Activated CD8-positive, alpha-beta T cell treated with anti-CD3 and anti-CD28 coated beads for 36 hours (primary cell): Measurements from ENCODE around the gene DPP6. TPM values are rescaled to one million over a fixed set of nuclear protein-coding genes. Genes with fewer than 3 reads are reported as not detected.

Experiments
- ATAC-seq: fragments of 200-7000 bp; cut with Tn5 transposase; one replicate; pipeline ENCODE4 v1.10.0; 2021; ENCODE audit warnings: mild to moderate bottlenecking, moderate library complexity
- CTCF ChIA-PET: fragments of 350-600 bp; sonication (Branson Sonifier 250); formaldehyde crosslinking; loops from one replicate; lab custom pipeline; 2021; ENCODE audit warnings: antibody characterized with exemption; lab: Charles Lee
- POLR2A ChIA-PET: fragments of 350-600 bp; sonication (Branson Sonifier 250); formaldehyde crosslinking; loops from one replicate; lab custom pipeline; 2021; ENCODE audit warnings: antibody characterized with exemption; lab: Charles Lee
- DNase-seq: peaks from one replicate; pipeline ENCODE4 v3.0.0-alpha.2; 2020
- H3K27ac Mint-ChIP-seq: one replicate; pipeline ENCODE4 v1.8.0; 2021; ENCODE audit warnings: mild to moderate bottlenecking, mixed read lengths
- H3K27me3 Mint-ChIP-seq: one replicate; pipeline ENCODE4 v1.8.0; 2021; ENCODE audit warnings: mixed read lengths
- H3K36me3 Mint-ChIP-seq: one replicate; pipeline ENCODE4 v1.8.0; 2021; ENCODE audit warnings: low read depth, mixed read lengths
- H3K4me1 Mint-ChIP-seq: one replicate; pipeline ENCODE4 v1.8.0; 2021; ENCODE audit warnings: low read depth, mixed read lengths
- H3K4me3 Mint-ChIP-seq: one replicate; pipeline ENCODE4 v1.8.0; 2021; ENCODE audit warnings: mild to moderate bottlenecking, moderate library complexity, mixed read lengths
- H3K9me3 Mint-ChIP-seq: one replicate; pipeline ENCODE4 v1.8.0; 2021; ENCODE audit warnings: mixed read lengths
- intact Hi-C: fragments of 100-400 bp; cut with micrococcal nuclease; formaldehyde crosslinking; loops from one replicate; pipeline ENCODE4 v1.10.0; 2022
- total RNA-seq, 2 experiments: library from RNA; stranded (reverse); gene quantifications; one replicate each; pipeline ENCODE4 v1.2.3, GENCODE V29; 2021
- TF ChIP-seq, protein P1 (sequence below): fragments of 200-600 bp; IDR thresholded peaks from one replicate; pipeline ENCODE4 v1.8.0; 2022; ENCODE audit warnings: antibody characterized with exemption, mild to moderate bottlenecking

The DPP6 gene
- total RNA-seq, 2 experiments from 2014 or later: not detected

DNA sequence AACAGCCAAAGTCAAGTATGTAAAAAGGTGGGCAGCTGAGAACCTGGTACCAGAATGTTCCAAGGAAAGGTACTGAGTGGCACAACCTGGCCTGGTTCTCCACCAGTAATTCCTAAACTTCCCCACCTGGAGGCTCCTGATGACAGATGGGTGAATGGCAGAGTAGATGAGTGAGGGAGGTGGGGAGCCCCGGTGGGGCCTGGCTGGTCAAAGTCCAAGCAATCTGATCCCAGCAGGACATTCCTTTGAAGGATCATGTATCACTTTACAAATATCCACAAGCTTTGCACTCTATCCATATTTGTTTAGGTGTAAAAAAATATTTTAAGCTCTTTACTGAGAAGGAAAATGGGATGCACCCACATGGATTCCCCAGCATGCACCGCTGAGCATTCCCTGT lies 250.2 kb downstream of the DPP6 start:
- Mint-ChIP-seq H3K36me3 (no peaks in the 10 kb centered on the region), H3K4me3 (no peak overlapping the region), H3K9me3 (no peaks in the 10 kb centered on the region), H3K27ac (no peak overlapping the region), H3K27me3 (peaks cover 9% of the 10 kb centered on the region), H3K4me1 (no peaks in the 10 kb centered on the region)
- TF ChIP-seq, protein P1, sequence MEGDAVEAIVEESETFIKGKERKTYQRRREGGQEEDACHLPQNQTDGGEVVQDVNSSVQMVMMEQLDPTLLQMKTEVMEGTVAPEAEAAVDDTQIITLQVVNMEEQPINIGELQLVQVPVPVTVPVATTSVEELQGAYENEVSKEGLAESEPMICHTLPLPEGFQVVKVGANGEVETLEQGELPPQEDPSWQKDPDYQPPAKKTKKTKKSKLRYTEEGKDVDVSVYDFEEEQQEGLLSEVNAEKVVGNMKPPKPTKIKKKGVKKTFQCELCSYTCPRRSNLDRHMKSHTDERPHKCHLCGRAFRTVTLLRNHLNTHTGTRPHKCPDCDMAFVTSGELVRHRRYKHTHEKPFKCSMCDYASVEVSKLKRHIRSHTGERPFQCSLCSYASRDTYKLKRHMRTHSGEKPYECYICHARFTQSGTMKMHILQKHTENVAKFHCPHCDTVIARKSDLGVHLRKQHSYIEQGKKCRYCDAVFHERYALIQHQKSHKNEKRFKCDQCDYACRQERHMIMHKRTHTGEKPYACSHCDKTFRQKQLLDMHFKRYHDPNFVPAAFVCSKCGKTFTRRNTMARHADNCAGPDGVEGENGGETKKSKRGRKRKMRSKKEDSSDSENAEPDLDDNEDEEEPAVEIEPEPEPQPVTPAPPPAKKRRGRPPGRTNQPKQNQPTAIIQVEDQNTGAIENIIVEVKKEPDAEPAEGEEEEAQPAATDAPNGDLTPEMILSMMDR: no peak
- DNase-seq: no peak
- intact Hi-C loops: no loop called here
- ATAC-seq: no peak
- CTCF ChIA-PET: no interaction called here
- POLR2A ChIA-PET: no interaction called here

DNA sequence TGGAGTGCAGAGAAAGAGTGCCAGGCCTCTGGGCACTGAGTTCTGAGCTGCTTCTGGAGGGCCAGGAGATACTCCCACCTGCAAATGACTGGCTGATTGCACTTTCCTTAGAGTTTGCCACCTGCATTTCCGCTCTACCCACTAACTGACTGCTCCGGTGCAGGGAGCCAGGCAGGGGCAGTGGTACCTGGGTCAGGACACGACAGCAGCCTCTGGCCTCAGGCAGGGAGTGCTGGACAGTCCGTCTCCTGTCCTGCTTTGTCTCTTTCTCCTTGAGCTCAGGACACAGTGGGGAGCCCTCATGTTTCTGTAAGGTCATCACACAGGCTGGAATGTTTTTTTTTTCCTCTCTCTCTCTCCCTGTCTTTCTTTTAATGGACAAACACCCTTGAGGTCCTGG lies 252.0 kb downstream of the DPP6 start:
- Mint-ChIP-seq H3K9me3 (no peaks in the 10 kb centered on the region), H3K27ac (no peak overlapping the region), H3K4me1 (no peaks in the 10 kb centered on the region), H3K36me3 (no peaks in the 10 kb centered on the region), H3K27me3 (peaks cover 9% of the 10 kb centered on the region), H3K4me3 (no peak overlapping the region)
- no peak for DNase-seq
- ATAC-seq: no peak
- intact Hi-C loops: no loop called here
- TF ChIP-seq, protein P1: no peak
- ChIA-PET POLR2A (no interaction called here), CTCF (no interaction called here)

DNA sequence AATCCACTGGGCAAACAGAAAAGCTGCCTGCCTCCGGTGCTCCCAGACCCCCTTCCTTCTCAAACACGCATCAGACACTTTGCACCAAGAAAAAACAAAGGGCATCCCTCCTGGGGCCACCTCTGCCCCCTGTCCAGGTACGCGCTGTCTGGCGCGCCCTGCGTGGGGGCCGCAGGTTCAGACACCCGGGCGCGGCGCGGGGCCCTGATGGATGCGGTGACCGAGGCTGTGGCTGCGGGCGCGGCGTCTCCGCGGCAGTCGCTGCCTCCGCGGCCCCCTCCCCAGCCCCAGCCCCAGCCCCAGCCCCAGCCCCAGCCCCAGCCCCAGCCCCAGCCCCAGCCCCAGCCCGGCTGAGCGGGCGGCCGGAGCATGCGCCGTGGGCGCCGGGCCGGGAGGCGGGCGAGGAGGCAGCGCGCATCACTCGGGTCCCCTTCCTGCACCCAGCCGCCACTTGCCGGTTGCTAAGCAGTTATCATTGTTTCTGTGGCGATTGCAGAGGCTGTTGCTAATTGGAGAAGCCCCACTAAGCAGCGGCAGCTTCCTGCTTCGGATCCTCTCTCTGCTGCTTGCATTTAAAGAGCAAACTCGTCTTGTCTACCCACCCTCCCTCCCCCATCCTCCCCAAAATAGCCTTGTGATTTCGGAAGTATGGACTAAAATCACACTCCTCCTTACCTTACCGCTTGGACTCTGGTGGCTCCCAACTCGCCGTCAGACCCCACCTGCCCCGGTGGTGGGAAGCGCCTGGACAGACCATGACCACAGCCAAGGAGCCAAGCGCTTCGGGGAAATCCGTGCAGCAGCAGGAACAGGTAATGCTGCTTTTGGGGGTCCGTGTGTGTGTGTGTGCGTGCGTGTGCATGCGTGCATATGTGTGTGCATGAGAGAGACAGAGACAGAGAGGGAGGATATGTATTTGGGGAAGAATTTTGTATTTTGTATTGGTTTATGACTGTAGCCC lies 252.8 kb downstream of the DPP6 start:
- H3K4me1 Mint-ChIP-seq: no peaks in the 10 kb centered on the region
- H3K4me3 Mint-ChIP-seq: no peak overlapping the region
- H3K27me3 Mint-ChIP-seq: peaks cover 9% of the 10 kb centered on the region
- intact Hi-C loops: no loop called here
- no peak overlapping the region for H3K27ac Mint-ChIP-seq
- DNase-seq: no peak
- no peaks in the 10 kb centered on the region for H3K9me3 Mint-ChIP-seq
- TF ChIP-seq, protein P1: no peak
- CTCF ChIA-PET: no interaction called here
- no peak for ATAC-seq
- POLR2A ChIA-PET: no interaction called here
- H3K36me3 Mint-ChIP-seq: no peaks in the 10 kb centered on the region

DNA sequence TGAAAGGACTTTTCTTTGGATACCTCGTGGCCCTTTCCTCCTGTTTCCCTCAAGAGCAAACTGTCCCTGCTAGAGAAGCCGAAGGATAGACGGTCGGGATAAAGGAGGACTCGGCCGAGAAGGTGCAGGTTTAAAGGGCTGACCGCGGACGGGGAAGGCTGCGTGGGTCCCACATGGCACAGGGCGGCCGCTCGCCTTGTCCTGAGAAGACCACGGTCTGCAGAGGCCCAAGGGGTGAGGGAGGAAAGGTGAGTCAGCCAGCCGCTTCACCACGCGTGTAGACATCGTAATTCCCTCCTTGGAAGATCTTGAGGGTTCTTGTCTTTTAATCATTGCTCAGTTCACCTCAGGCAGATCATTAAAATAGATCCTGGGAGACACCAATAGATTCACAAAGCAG lies 253.8 kb downstream of the DPP6 start:
- ChIA-PET CTCF (no interaction called here), POLR2A (no interaction called here)
- DNase-seq: no peak
- TF ChIP-seq, protein P1: no peak
- peaks cover 9% of the 10 kb centered on the region for H3K27me3 Mint-ChIP-seq
- H3K36me3 Mint-ChIP-seq: no peaks in the 10 kb centered on the region
- ATAC-seq: no peak
- H3K4me3 Mint-ChIP-seq: no peak overlapping the region
- no peaks in the 10 kb centered on the region for H3K9me3 Mint-ChIP-seq
- H3K4me1 Mint-ChIP-seq: no peaks in the 10 kb centered on the region
- intact Hi-C loops: no loop called here
- H3K27ac Mint-ChIP-seq: no peak overlapping the region

DNA sequence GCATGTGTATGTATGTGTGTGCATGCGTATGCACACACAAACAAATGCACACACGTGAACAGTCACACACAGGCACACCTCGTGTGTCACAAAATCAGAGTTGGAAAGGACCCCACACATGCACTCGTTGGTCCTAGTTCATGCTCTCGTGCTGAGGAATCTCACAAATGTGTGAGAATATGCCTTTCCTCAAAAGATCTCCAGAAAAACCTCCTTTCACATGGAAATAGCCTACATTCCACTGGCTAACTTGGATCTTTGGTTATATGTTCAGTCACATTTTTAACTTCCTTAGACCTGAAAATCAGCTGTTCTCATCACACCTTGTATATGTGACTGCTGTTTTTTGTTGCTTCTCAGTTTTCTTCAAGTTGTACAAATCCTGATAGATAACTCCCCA lies 256.7 kb downstream of the DPP6 start:
- Mint-ChIP-seq H3K9me3 (no peaks in the 10 kb centered on the region), H3K36me3 (no peaks in the 10 kb centered on the region), H3K4me1 (no peaks in the 10 kb centered on the region), H3K27me3 (peaks cover 9% of the 10 kb centered on the region), H3K4me3 (no peak overlapping the region), H3K27ac (no peak overlapping the region)
- DNase-seq: no peak
- TF ChIP-seq, protein P1: no peak
- intact Hi-C loops: no loop called here
- no peak for ATAC-seq
- ChIA-PET CTCF (no interaction called here), POLR2A (no interaction called here)
